ENCODE results near the gene GATC. TPM values are rescaled to one million over a fixed set of nuclear protein-coding genes. Genes with fewer than 3 reads are reported as not detected.

GATC gene
- total RNA-seq, 4 donors from 2014 or later = 18.1 to 29.3 (median 25.5) TPM

GRCh38 chr12:120496413-120497340, 50.4 kb downstream of the GATC start:
- TF ChIP-seq CTCF (IDR thresholded peaks at IDR 0.05; ENCODE audit: low read depth) = no peak

DNA sequence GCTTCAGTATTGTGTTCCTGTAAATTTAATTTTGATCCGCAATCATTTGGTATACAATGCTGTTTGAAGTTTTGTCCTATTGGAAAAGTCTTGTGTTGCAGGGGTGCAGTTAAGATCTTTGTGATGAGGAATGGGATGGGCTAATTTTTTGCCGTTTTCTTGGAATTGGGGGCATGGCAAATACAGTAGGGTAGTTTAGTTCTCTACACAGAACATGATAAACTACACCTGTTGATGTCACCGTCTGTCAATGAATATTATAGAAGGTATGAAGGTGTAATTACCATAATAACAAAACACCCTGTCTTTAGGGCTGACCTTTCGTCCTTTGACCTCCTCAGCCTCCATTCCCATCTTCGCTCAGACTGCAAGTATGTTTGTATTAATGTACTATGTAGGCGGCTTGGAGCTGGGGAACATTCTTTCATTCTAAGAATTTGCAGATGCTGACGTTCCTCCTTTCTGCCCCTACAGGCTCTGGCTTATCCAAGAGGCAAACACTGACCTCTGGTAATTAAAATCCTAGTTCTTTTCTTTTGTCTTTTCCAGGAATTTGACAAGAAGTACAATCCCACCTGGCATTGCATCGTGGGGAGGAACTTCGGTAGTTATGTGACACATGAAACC, 51.4 kb downstream of the GATC start:
- no peak for TF ChIP-seq CTCF (IDR thresholded peaks at IDR 0.05; ENCODE audit: low read depth)

- no peak for TF ChIP-seq CTCF (IDR thresholded peaks at IDR 0.05; ENCODE audit: low read depth)
Observed at GRCh38 chr12:120498870-120499515, 52.7 kb downstream of the GATC start.

DNA sequence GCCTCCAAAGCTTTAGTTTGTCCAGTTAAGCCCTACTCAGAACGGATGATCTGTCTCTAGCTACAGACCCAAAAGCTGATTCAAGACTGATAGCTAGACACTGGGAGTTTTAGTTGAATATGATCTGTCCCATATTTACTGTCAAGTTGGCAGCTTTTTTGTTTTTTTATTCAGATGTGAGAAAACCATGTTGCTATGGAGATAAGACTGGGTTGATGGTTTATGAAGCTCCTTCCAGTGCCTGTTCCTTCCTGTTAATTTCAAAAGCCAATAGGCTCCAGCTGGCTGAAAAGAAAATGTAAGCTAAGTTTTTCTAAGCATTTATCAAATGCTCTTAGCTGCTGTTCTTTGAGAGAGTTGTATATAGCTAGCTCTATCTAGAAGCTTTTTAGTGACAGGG, 54.3 kb downstream of the GATC start:
- TF ChIP-seq CTCF (IDR thresholded peaks at IDR 0.05; ENCODE audit: low read depth) = no peak

- TF ChIP-seq CTCF (IDR thresholded peaks at IDR 0.05; ENCODE audit: low read depth) = no peak
Observed at GRCh38 chr12:120504587-120504986, 58.3 kb downstream of the GATC start.

GRCh38 chr12:120508537-120508936, 62.3 kb downstream of the GATC start:
- TF ChIP-seq CTCF (IDR thresholded peaks at IDR 0.05; ENCODE audit: low read depth) = no peak

Small RNA genes within 50 kb of the gene (small RNA-seq; reads per million reads assigned to genes)
- gene RF00019 = 0.49 reads per million

Other genes starting within 250 kb of the GATC start
- gene RPLP0, start 245.3 kb upstream of the GATC start, total RNA-seq = 1,000 to 10,000 TPM; 1,255 to 2,927 (median 2,327) TPM
- 10 to 100 TPM; 54.1 to 93.1 (median 65.0) TPM for gene PXN, start 180.7 kb upstream of the GATC start, total RNA-seq
- gene RNU4-2, start 154.5 kb upstream of the GATC start, total RNA-seq = under 1 TPM; under 0.01 TPM
- under 1 TPM; under 0.01 TPM for gene RNU4-1, start 153.2 kb upstream of the GATC start, total RNA-seq
- gene SIRT4, start 144.1 kb upstream of the GATC start, total RNA-seq = 1 to 10 TPM in 2 of 4 donors, under 1 TPM in 2; 0.82 to 10.0 (median 1.4) TPM
- gene PLA2G1B, start 118.7 kb upstream of the GATC start, total RNA-seq = not detected
- not detected for gene MSI1, start 77.3 kb upstream of the GATC start, total RNA-seq
- 100 to 1,000 TPM; 514 to 710 (median 569) TPM for gene COX6A1, start 8.3 kb upstream of the GATC start, total RNA-seq
- gene TRIAP1, start 60 bp upstream of the GATC start, total RNA-seq = 10 to 100 TPM; 12.6 to 31.8 (median 15.7) TPM
- gene SRSF9, start 23.3 kb downstream of the GATC start, total RNA-seq = 100 to 1,000 TPM in 1 of 4 donors, 10 to 100 TPM in 3; 61.4 to 100 (median 66.0) TPM
- 100 to 1,000 TPM in 3 of 4 donors, 10 to 100 TPM in 1; 70.6 to 280 (median 137) TPM for gene DYNLL1, start 49.7 kb downstream of the GATC start, total RNA-seq
- gene COQ5, start 82.7 kb downstream of the GATC start, total RNA-seq = 10 to 100 TPM; 29.0 to 33.5 (median 30.5) TPM
- 100 to 1,000 TPM; 147 to 314 (median 180) TPM for gene RNF10, start 87.9 kb downstream of the GATC start, total RNA-seq
- 10 to 100 TPM; 20.4 to 57.4 (median 32.4) TPM for gene POP5, start 135.0 kb downstream of the GATC start, total RNA-seq
- 1 to 10 TPM in 1 of 4 donors, not detected in 3; 1.3 TPM for gene CABP1, start 194.2 kb downstream of the GATC start, total RNA-seq
- 10 to 100 TPM; 65.1 to 94.1 (median 85.8) TPM for gene MLEC, start 240.7 kb downstream of the GATC start, total RNA-seq